K562 (cell line): ENCODE results near the gene SLC25A15. TPM values are rescaled to one million over a fixed set of nuclear protein-coding genes. Genes with fewer than 3 reads are reported as not detected.

Experiments used
- BMI1 ChIP-seq: fragments of 150-350 bp; IDR thresholded peaks from 2 replicates; pipeline ENCODE4 v1.6.1; 2014; ENCODE audit warnings: low read length
- JUND ChIP-seq, 2 experiments: IDR thresholded peaks; 2 replicates in 1 of 2; 3 replicates in 1 of 2; pipeline ENCODE4 v1.6.1; 2011; ENCODE audit warnings: borderline replicate concordance in 2 of 2, low read depth in 2 of 2, low read length in 2 of 2, improper control_type of control experiment in 1 of 2, missing biosample characterization in 1 of 2, missing genetic modification characterization in 1 of 2, missing genetic modification reagents in 1 of 2
- MAFK ChIP-seq: IDR thresholded peaks from 2 replicates; pipeline ENCODE4 v1.6.1; 2011; ENCODE audit warnings: low read length, improper control_type of control experiment
- MCM5 ChIP-seq: fragments of 450-650 bp; IDR thresholded peaks from 2 replicates; pipeline ENCODE4 v1.6.1; 2016; ENCODE audit warnings: low read depth
- MLLT1 ChIP-seq, 2 experiments: fragments of 450-650 bp; IDR thresholded peaks; 2 replicates each; pipeline ENCODE4 v1.6.1; 2016
- SOX6 ChIP-seq: fragments of 450-650 bp; IDR thresholded peaks from 2 replicates; pipeline ENCODE4 v1.6.1; 2014; ENCODE audit warnings: mild to moderate bottlenecking
- SRSF9 ChIP-seq: fragments of 200-400 bp; formaldehyde crosslinking; IDR thresholded peaks from 2 replicates; pipeline ENCODE4 v1.6.1; 2017; ENCODE audit warnings: low read depth, low read length, borderline replicate concordance
- ZBTB11 ChIP-seq, 3 experiments: fragments of 200-800 bp in 1 of 3; fragments of 250-450 bp in 1 of 3; fragments of 450-650 bp in 1 of 3; sonication (Bioruptor Pico) in 1 of 3; sonication (Bioruptor generic) in 1 of 3; formaldehyde crosslinking in 1 of 3; IDR thresholded peaks; 2 replicates each; pipeline versions ENCODE4 v1.6.1 to v1.8.0; 2016 to 2022; ENCODE audit warnings: mild to moderate bottlenecking in 2 of 3, missing genetic modification characterization in 2 of 3, missing compliant biosample characterization in 1 of 3, moderate library complexity in 1 of 3
- ZBTB43 ChIP-seq: sonication (generic); formaldehyde crosslinking; IDR thresholded peaks from 2 replicates; pipeline ENCODE4 v1.8.0; 2023; ENCODE audit warnings: mild to moderate bottlenecking, missing genetic modification reagents
- ZNF431 ChIP-seq: sonication (generic); formaldehyde crosslinking; IDR thresholded peaks from 2 replicates; pipeline ENCODE4 v1.8.0; 2022; ENCODE audit warnings: mild to moderate bottlenecking, missing genetic modification reagents
- ZNF551 ChIP-seq: fragments of 250-450 bp; sonication (Bioruptor Pico); IDR thresholded peaks from 2 replicates; pipeline ENCODE4 v1.5.0; 2021; ENCODE audit warnings: mild to moderate bottlenecking, moderate library complexity
- ZNF699 ChIP-seq: fragments of 250-450 bp; sonication (Bioruptor Pico); IDR thresholded peaks from 2 replicates; pipeline ENCODE4 v1.8.0; 2021; ENCODE audit warnings: mild to moderate bottlenecking, moderate library complexity; ENCODE audit not compliant: insufficient replicate concordance
- polyA plus RNA-seq, 8 experiments: library from polyadenylated mRNA; depleted of rRNA in 4 of 8; stranded (reverse) in 5 of 8; unstranded in 3 of 8; fragments of >200 nt; fragmentation: Nextera tagmentation in 2 of 8; fragmentation: Illumina TruSeq in 1 of 8; extraction: Ambion mirVana in 2 of 8; extraction: Trizol in 1 of 8; gene quantifications; 2 replicates each; pipeline versions ENCODE4 v1.2.1 to v1.2.3, GENCODE V29; 2011 to 2014; ENCODE audit warnings: inconsistent platforms in 1 of 8, missing spikeins in 1 of 8
- total RNA-seq, 7 experiments: library from RNA; depleted of rRNA in 6 of 7; stranded (reverse); fragments of >200 nt in 6 of 7; fragmentation: Illumina TruSeq in 2 of 7; extraction: Trizol in 2 of 7; gene quantifications; 2 replicates each; pipeline versions ENCODE4 v1.2.1 to v1.2.3, GENCODE V29; 2011 to 2021; ENCODE audit warnings: low replicate concordance in 1 of 7
- TF ChIP-seq, protein P1 (sequence below): IDR thresholded peaks from 2 replicates; pipeline ENCODE4 v1.6.1; 2016; ENCODE audit warnings: missing genetic modification characterization, missing compliant biosample characterization
- TF ChIP-seq, protein P2 (sequence below), 2 experiments: fragments of 150-350 bp in 1 of 2; IDR thresholded peaks; 2 replicates each; pipeline ENCODE4 v1.6.1; 2012 to 2016; ENCODE audit warnings: low read depth in 2 of 2, low read length in 2 of 2, mild to moderate bottlenecking in 1 of 2, moderate library complexity in 1 of 2

The SLC25A15 gene
- total and polyA plus RNA-seq, 9 of the 15 experiments (the other 6 are each of a cell fraction or from before 2014, with no cell fraction given): 3.5 to 30.5 (median 20.3) TPM

DNA sequence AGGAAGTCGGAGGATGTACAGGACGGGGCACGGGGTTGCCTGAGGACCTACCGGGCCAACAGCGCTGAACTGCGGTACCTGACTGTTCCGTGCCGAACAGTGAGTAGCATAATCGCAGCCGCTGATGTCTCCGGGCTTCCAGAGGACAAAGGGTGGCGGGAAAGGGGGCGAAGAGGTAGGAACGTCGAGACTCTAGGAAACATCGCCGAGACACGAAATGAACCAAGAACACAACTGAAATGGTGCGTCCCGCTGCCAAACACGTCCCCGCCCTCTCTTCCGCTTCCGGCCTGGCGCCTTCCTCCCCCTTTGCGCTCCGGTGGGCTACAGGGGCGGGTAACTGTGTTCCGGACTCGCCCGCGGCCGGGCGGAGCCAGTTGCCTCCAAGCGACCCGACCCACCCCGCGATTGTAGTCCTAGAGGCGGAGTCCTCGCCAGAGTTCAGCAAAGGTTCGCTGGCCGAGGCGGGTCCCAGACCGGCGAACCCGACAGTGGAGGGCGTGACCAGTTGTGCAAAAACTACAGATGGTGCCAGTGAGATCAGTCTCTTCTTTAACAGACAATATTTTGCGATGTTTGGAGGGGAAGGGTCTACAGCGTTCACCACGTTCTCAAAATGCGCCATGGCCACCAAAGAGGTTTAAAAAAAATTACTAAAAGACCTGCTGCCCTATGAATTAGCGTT lies 18.3 kb upstream of the SLC25A15 start, which contains the start of gene MRPS31 (continued):
- TF ChIP-seq ZBTB43 (CRISPR knock-in tag): no peak
- no peak for TF ChIP-seq ZNF551 (CRISPR knock-in tag)
- TF ChIP-seq, protein P1, sequence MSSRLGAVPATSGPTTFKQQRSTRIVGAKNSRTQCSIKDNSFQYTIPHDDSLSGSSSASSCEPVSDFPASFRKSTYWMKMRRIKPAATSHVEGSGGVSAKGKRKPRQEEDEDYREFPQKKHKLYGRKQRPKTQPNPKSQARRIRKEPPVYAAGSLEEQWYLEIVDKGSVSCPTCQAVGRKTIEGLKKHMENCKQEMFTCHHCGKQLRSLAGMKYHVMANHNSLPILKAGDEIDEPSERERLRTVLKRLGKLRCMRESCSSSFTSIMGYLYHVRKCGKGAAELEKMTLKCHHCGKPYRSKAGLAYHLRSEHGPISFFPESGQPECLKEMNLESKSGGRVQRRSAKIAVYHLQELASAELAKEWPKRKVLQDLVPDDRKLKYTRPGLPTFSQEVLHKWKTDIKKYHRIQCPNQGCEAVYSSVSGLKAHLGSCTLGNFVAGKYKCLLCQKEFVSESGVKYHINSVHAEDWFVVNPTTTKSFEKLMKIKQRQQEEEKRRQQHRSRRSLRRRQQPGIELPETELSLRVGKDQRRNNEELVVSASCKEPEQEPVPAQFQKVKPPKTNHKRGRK (tag): no peak
- TF ChIP-seq SOX6: peak; percentile 79
- no peak for TF ChIP-seq BMI1
- TF ChIP-seq MCM5: no peak
- no peak for TF ChIP-seq ZNF699
- peak; percentile 99 to 100 (median 99) for TF ChIP-seq ZBTB11 (CRISPR knock-in tag; IDR thresholded peaks at IDR 0.05)
- peak; percentile 63 for TF ChIP-seq JUND (IDR thresholded peaks at IDR 0.05; ENCODE audit: borderline replicate concordance, low read depth, low read length)
- peak; percentile 26; the same call in 1 of the 3 replicates for TF ChIP-seq JUND (tag; IDR thresholded peaks at IDR 0.05; ENCODE audit: borderline replicate concordance, low read depth, low read length)
- no peak for TF ChIP-seq MAFK
- TF ChIP-seq ZNF431 (CRISPR knock-in tag): 0 out of 2 replicates have a peak, but pooled peaks have one; percentile 20
- no peak for TF ChIP-seq SRSF9
- TF ChIP-seq, protein P2, sequence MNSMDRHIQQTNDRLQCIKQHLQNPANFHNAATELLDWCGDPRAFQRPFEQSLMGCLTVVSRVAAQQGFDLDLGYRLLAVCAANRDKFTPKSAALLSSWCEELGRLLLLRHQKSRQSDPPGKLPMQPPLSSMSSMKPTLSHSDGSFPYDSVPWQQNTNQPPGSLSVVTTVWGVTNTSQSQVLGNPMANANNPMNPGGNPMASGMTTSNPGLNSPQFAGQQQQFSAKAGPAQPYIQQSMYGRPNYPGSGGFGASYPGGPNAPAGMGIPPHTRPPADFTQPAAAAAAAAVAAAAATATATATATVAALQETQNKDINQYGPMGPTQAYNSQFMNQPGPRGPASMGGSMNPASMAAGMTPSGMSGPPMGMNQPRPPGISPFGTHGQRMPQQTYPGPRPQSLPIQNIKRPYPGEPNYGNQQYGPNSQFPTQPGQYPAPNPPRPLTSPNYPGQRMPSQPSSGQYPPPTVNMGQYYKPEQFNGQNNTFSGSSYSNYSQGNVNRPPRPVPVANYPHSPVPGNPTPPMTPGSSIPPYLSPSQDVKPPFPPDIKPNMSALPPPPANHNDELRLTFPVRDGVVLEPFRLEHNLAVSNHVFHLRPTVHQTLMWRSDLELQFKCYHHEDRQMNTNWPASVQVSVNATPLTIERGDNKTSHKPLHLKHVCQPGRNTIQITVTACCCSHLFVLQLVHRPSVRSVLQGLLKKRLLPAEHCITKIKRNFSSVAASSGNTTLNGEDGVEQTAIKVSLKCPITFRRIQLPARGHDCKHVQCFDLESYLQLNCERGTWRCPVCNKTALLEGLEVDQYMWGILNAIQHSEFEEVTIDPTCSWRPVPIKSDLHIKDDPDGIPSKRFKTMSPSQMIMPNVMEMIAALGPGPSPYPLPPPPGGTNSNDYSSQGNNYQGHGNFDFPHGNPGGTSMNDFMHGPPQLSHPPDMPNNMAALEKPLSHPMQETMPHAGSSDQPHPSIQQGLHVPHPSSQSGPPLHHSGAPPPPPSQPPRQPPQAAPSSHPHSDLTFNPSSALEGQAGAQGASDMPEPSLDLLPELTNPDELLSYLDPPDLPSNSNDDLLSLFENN (IDR thresholded peaks at IDR 0.05; ENCODE audit: low read depth in 2 of 2, low read length in 2 of 2): no peak
- 0 out of 4 replicates have a peak, but pooled peaks of 1 of the 2 experiments have one; percentile 27 for TF ChIP-seq MLLT1 (IDR thresholded peaks at IDR 0.05)
